Measurements from ENCODE around the gene MRPL49. TPM values are rescaled to one million over a fixed set of nuclear protein-coding genes. Genes with fewer than 3 reads are reported as not detected.
A peak's percentile ranks its signal among the peaks of the same experiment; 100 is the strongest.

MRPL49 gene
- total and polyA plus RNA-seq, 2 of the 13 experiments (the other 11 are each of a cell fraction or from before 2014, with no cell fraction given) = 39.2 to 53.3 TPM

DNA sequence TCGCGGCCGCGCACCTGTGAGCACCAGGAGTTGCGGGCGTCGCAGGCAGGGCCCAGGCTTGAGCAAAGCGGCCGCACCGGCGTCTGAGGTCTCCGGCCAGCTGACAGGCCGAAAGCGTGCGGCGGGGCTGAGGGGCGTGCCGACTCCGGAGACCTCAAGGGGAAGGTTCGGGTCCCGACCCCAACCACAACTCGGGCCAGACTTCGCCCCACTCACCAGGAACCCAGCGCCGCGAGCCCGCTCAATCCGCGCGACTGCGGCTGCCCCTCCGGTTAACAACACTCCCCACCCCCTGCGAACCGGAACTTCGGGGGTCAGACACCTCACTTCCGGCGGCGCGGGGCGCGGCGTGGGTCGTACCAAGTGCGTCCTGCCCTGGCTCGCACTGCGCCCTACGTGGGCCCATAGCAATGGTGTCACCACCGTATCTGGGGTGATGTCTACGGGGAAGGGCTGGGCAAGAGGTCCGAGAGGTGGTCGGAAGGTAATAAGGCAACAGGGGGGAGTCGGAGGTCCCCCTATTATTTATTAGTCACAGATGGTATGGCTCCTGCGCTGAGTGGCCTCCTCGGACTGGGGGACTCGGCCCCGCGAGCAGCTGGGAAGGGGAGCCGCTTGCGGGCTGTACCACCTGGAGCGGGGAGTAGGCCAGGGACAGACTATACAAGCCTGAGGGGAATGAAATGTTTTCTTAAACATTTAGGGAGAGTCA, 12.3 kb downstream of the MRPL49 start, which contains the start of gene SYVN1 (continued):
- TF ChIP-seq ZNF30 (CRISPR knock-in tag; IDR thresholded peaks at IDR 0.05) (no peak), ZNF557 (CRISPR knock-in tag; IDR thresholded peaks at IDR 0.05) (no peak), ZNF329 (CRISPR knock-in tag; IDR thresholded peaks at IDR 0.05; ENCODE audit: low read depth) (no peak), ZNF24 (IDR thresholded peaks at IDR 0.05) (peak; percentile 36; the same call in 1 of the 2 replicates), ZBTB7A (CRISPR knock-in tag; IDR thresholded peaks at IDR 0.05) (peak; percentile 65; the same call in 1 of the 2 replicates), HNRNPUL1 (IDR thresholded peaks at IDR 0.05; ENCODE audit: low read depth, low read length) (no peak), ZNF713 (CRISPR knock-in tag; IDR thresholded peaks at IDR 0.05) (no peak), STAG1 (CRISPR knock-in tag; IDR thresholded peaks at IDR 0.05) (no peak), SIX1 (CRISPR knock-in tag; IDR thresholded peaks at IDR 0.05; ENCODE audit: borderline replicate concordance) (peak; percentile 14; the same call in 1 of the 2 replicates), ZNF646 (CRISPR knock-in tag; IDR thresholded peaks at IDR 0.05) (no peak), IRF2 (CRISPR knock-in tag; IDR thresholded peaks at IDR 0.05) (peak; percentile 73; the same call in 1 of the 2 replicates), TCF12 (IDR thresholded peaks at IDR 0.05) (no peak), TCF12 (CRISPR knock-in tag; IDR thresholded peaks at IDR 0.05) (no peak), ERF (CRISPR knock-in tag; IDR thresholded peaks at IDR 0.05) (peak; percentile 85), MLLT10 (CRISPR knock-in tag; IDR thresholded peaks at IDR 0.05) (no peak), ZFP91 (CRISPR knock-in tag; IDR thresholded peaks at IDR 0.05; ENCODE audit: borderline replicate concordance) (peak; percentile 86; the same call in 1 of the 2 replicates), THAP7 (CRISPR knock-in tag; IDR thresholded peaks at IDR 0.05) (peak; percentile 46; the same call in 1 of the 2 replicates)
- TF ChIP-seq, protein P1, sequence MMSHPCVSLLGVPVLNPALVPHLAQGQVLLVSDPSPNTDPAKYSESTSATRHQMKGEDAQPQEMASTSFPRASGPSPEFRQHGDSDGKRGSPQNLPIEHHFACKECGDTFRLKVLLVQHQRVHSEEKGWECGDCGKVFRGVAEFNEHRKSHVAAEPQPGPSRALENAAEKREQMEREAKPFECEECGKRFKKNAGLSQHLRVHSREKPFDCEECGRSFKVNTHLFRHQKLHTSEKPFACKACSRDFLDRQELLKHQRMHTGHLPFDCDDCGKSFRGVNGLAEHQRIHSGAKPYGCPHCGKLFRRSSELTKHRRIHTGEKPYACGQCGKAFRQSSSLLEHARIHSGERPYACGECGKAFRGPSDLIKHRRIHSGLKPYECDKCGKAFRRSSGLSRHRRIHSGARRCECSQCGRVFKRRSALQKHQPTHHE (CRISPR knock-in tag; IDR thresholded peaks at IDR 0.05; ENCODE audit: borderline replicate concordance) = peak; percentile 53; the same call in 1 of the 2 replicates
- TF ChIP-seq, protein P2, sequence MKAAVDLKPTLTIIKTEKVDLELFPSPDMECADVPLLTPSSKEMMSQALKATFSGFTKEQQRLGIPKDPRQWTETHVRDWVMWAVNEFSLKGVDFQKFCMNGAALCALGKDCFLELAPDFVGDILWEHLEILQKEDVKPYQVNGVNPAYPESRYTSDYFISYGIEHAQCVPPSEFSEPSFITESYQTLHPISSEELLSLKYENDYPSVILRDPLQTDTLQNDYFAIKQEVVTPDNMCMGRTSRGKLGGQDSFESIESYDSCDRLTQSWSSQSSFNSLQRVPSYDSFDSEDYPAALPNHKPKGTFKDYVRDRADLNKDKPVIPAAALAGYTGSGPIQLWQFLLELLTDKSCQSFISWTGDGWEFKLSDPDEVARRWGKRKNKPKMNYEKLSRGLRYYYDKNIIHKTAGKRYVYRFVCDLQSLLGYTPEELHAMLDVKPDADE (CRISPR knock-in tag; IDR thresholded peaks at IDR 0.05) = 0 out of 2 replicates have a peak, but pooled peaks have one; percentile 12

Data from HepG2 (cell line).